HepG2 (cell line): ENCODE measurements around the gene KCNIP4. TPM values are rescaled to one million over a fixed set of nuclear protein-coding genes. Genes with fewer than 3 reads are reported as not detected.

Experiments used
- ISL2 ChIP-seq: sonication (generic); formaldehyde crosslinking; IDR thresholded peaks from 2 replicates; pipeline ENCODE4 v1.5.0; 2020; ENCODE audit warnings: missing genetic modification reagents
- KLF11 ChIP-seq: IDR thresholded peaks from 2 replicates; pipeline ENCODE4 v1.6.1; 2016; ENCODE audit warnings: missing compliant biosample characterization
- KMT2A ChIP-seq: sonication (generic); formaldehyde crosslinking; IDR thresholded peaks from 2 replicates; pipeline ENCODE4 v1.4.0; 2020; ENCODE audit warnings: missing genetic modification reagents
- MIXL1 ChIP-seq: IDR thresholded peaks from 2 replicates; pipeline ENCODE4 v1.6.1; 2016
- NCOA2 ChIP-seq: sonication (generic); formaldehyde crosslinking; IDR thresholded peaks from 2 replicates; pipeline ENCODE4 v1.8.0; 2022; ENCODE audit warnings: inconsistent platforms
- NFKB2 ChIP-seq: sonication (generic); formaldehyde crosslinking; IDR thresholded peaks from 2 replicates; pipeline ENCODE4 v1.4.0; 2020; ENCODE audit warnings: missing genetic modification reagents, borderline replicate concordance
- RERE ChIP-seq: IDR thresholded peaks from 2 replicates; pipeline ENCODE4 v1.6.1; 2016; ENCODE audit warnings: low read depth, missing genetic modification reagents, missing compliant biosample characterization
- SALL1 ChIP-seq: sonication (generic); formaldehyde crosslinking; IDR thresholded peaks from 2 replicates; pipeline ENCODE4 v1.8.0; 2022; ENCODE audit warnings: mild to moderate bottlenecking, missing genetic modification reagents
- SIX1 ChIP-seq: sonication (generic); formaldehyde crosslinking; IDR thresholded peaks from 2 replicates; pipeline ENCODE4 v1.4.0; 2020; ENCODE audit warnings: missing genetic modification reagents, borderline replicate concordance
- TBL1XR1 ChIP-seq: fragments of 150-350 bp; IDR thresholded peaks from 2 replicates; pipeline ENCODE4 v1.6.1; 2014; ENCODE audit warnings: borderline replicate concordance, low read length; ENCODE audit not compliant: partially characterized antibody
- TBX2 ChIP-seq: sonication (generic); formaldehyde crosslinking; IDR thresholded peaks from 2 replicates; pipeline ENCODE4 v1.5.0; 2020; ENCODE audit warnings: missing genetic modification reagents, mild to moderate bottlenecking, borderline replicate concordance
- TCF7L2 ChIP-seq: IDR thresholded peaks from 2 replicates; pipeline ENCODE4 v1.6.1; 2011; ENCODE audit warnings: mild to moderate bottlenecking, low read depth, low read length, moderate library complexity
- TEAD3 ChIP-seq: optimal IDR thresholded peaks from 2 replicates; pipeline ENCODE3; 2016; ENCODE audit warnings: borderline replicate concordance
- TOPORS ChIP-seq: sonication (generic); formaldehyde crosslinking; IDR thresholded peaks from 2 replicates; pipeline ENCODE4 v1.8.0; 2023; ENCODE audit warnings: mild to moderate bottlenecking, missing genetic modification reagents
- TP53 ChIP-seq: sonication (generic); formaldehyde crosslinking; conservative IDR thresholded peaks from 2 replicates; pipeline ENCODE4 v1.4.0; 2020; ENCODE audit warnings: missing genetic modification reagents
- ZNF589 ChIP-seq: sonication (generic); formaldehyde crosslinking; conservative IDR thresholded peaks from 2 replicates; pipeline ENCODE4 v1.8.0; 2022; ENCODE audit warnings: mild to moderate bottlenecking, moderate library complexity, missing genetic modification reagents
- ZSCAN20 ChIP-seq: sonication (generic); formaldehyde crosslinking; IDR thresholded peaks from 2 replicates; pipeline ENCODE4 v1.4.0; 2020; ENCODE audit warnings: missing genetic modification reagents, mild to moderate bottlenecking, borderline replicate concordance
- polyA plus RNA-seq, 8 experiments: library from polyadenylated mRNA; depleted of rRNA in 3 of 8; stranded (reverse) in 7 of 8; unstranded in 1 of 8; fragments of >200 nt; fragmentation: Illumina TruSeq in 4 of 8; extraction: Trizol in 4 of 8; gene quantifications; 2 replicates each; pipeline versions ENCODE4 v1.2.1 to v1.2.3, GENCODE V29; 2011 to 2016; ENCODE audit warnings: low read depth in 4 of 8, missing spikeins in 1 of 8, mixed read lengths in 1 of 8; ENCODE audit not compliant: insufficient read depth in 1 of 8
- total RNA-seq, 5 experiments: library from RNA; depleted of rRNA; stranded (reverse); fragments of >200 nt; fragmentation: Illumina TruSeq; extraction: Trizol; gene quantifications; 2 replicates each; pipeline ENCODE4 v1.2.3, GENCODE V29; 2016; ENCODE audit warnings: low read depth in 1 of 5
- TF ChIP-seq, protein P1 (sequence below): sonication (generic); formaldehyde crosslinking; IDR thresholded peaks from 2 replicates; pipeline ENCODE4 v1.4.0; 2020; ENCODE audit warnings: missing genetic modification reagents, borderline replicate concordance
- TF ChIP-seq, protein P2 (sequence below): IDR thresholded peaks from 2 replicates; pipeline ENCODE4 v1.6.1; 2016; ENCODE audit warnings: mild to moderate bottlenecking
- TF ChIP-seq, protein P3 (sequence below): sonication (generic); formaldehyde crosslinking; conservative IDR thresholded peaks from 2 replicates; pipeline ENCODE4 v1.8.0; 2022; ENCODE audit warnings: mild to moderate bottlenecking, moderate library complexity, missing genetic modification reagents

Gene KCNIP4
- total and polyA plus RNA-seq, 2 of the 13 experiments (the other 11 are each of a cell fraction or from before 2014, with no cell fraction given): 0.09 TPM; not detected in 1

- no peak for TF ChIP-seq ZSCAN20 (CRISPR knock-in tag)
- TF ChIP-seq, protein P1, sequence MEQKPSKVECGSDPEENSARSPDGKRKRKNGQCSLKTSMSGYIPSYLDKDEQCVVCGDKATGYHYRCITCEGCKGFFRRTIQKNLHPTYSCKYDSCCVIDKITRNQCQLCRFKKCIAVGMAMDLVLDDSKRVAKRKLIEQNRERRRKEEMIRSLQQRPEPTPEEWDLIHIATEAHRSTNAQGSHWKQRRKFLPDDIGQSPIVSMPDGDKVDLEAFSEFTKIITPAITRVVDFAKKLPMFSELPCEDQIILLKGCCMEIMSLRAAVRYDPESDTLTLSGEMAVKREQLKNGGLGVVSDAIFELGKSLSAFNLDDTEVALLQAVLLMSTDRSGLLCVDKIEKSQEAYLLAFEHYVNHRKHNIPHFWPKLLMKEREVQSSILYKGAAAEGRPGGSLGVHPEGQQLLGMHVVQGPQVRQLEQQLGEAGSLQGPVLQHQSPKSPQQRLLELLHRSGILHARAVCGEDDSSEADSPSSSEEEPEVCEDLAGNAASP (CRISPR knock-in tag): 0 out of 2 replicates have a peak, but pooled peaks have one; percentile 16
- TF ChIP-seq TP53 (CRISPR knock-in tag): 0 out of 2 replicates have a peak, but pooled peaks have one; percentile 31
- TF ChIP-seq KMT2A (CRISPR knock-in tag): no peak
- no peak for TF ChIP-seq KLF11
- TF ChIP-seq, protein P2, sequence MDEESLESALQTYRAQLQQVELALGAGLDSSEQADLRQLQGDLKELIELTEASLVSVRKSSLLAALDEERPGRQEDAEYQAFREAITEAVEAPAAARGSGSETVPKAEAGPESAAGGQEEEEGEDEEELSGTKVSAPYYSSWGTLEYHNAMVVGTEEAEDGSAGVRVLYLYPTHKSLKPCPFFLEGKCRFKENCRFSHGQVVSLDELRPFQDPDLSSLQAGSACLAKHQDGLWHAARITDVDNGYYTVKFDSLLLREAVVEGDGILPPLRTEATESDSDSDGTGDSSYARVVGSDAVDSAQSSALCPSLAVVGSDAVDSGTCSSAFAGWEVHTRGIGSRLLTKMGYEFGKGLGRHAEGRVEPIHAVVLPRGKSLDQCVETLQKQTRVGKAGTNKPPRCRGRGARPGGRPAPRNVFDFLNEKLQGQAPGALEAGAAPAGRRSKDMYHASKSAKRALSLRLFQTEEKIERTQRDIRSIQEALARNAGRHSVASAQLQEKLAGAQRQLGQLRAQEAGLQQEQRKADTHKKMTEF (CRISPR knock-in tag): peak; percentile 38; the same call in 1 of the 2 replicates
- TF ChIP-seq SIX1: no peak
- TF ChIP-seq TOPORS (CRISPR knock-in tag): no peak
- peak; percentile 89 for TF ChIP-seq ISL2 (CRISPR knock-in tag)
- TF ChIP-seq ZNF589: no peak
- TF ChIP-seq, protein P3, sequence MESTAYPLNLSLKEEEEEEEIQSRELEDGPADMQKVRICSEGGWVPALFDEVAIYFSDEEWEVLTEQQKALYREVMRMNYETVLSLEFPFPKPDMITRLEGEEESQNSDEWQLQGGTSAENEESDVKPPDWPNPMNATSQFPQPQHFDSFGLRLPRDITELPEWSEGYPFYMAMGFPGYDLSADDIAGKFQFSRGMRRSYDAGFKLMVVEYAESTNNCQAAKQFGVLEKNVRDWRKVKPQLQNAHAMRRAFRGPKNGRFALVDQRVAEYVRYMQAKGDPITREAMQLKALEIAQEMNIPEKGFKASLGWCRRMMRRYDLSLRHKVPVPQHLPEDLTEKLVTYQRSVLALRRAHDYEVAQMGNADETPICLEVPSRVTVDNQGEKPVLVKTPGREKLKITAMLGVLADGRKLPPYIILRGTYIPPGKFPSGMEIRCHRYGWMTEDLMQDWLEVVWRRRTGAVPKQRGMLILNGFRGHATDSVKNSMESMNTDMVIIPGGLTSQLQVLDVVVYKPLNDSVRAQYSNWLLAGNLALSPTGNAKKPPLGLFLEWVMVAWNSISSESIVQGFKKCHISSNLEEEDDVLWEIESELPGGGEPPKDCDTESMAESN (CRISPR knock-in tag): no peak
- TF ChIP-seq NFKB2: no peak
- peak; percentile 67; the same call in 1 of the 2 replicates for TF ChIP-seq TBX2 (CRISPR knock-in tag)
- TF ChIP-seq NCOA2 (CRISPR knock-in tag): peak; percentile 83
- no peak for TF ChIP-seq TBL1XR1
- TF ChIP-seq TEAD3 (CRISPR knock-in tag): peak; percentile 50
- TF ChIP-seq TCF7L2: peak; percentile 35; the same call in 1 of the 2 replicates
- peak; percentile 75; the same call in 1 of the 2 replicates for TF ChIP-seq RERE (CRISPR knock-in tag)
- TF ChIP-seq SALL1 (CRISPR knock-in tag): 0 out of 2 replicates have a peak, but pooled peaks have one; percentile 26
- TF ChIP-seq MIXL1 (CRISPR knock-in tag): peak; percentile 81
Observed at GRCh38 chr4:21205821-21206531, 742.6 kb downstream of the KCNIP4 start (continued).
